ENCODE data around the gene RAD51B. TPM values are rescaled to one million over a fixed set of nuclear protein-coding genes. Genes with fewer than 3 reads are reported as not detected.

The RAD51B gene
- total RNA-seq, 6 experiments from 2014 or later = 2.7 to 5.8 (median 4.3) TPM

DNA sequence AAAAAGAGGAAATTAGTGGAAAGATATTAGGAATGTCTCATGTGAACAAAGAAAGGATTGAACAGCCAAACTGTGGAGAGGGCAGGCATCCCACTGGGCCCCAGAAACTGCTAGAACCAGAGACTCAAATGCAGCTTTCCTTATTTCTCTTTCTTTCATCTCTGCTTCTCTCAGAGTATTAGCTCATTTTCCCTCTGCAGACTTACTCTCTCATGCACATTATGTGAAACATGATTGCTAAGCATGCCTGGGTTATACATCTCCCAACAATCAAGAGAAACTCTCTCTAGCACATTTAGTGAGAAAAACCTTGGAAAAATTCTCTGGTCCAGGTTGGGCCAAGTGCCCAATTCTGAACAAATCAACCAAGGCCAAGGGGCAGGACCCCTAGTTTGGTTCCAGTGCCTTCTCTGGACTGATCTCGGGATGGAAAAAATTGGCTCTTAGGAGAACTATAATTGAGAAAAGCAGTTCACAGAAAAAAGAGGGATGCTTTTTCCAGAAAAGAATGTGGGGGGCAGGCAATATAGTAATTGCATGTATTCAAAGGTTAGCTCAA is 313.1 kb downstream of the RAD51B start:
- ATAC-seq (no peak), DNase-seq (no peak)
- no peaks in the 10 kb centered on the region for H3K9me3 ChIP-seq
- TF ChIP-seq POLR2A (IDR thresholded peaks at IDR 0.05) = no peak
- TF ChIP-seq, protein P1, sequence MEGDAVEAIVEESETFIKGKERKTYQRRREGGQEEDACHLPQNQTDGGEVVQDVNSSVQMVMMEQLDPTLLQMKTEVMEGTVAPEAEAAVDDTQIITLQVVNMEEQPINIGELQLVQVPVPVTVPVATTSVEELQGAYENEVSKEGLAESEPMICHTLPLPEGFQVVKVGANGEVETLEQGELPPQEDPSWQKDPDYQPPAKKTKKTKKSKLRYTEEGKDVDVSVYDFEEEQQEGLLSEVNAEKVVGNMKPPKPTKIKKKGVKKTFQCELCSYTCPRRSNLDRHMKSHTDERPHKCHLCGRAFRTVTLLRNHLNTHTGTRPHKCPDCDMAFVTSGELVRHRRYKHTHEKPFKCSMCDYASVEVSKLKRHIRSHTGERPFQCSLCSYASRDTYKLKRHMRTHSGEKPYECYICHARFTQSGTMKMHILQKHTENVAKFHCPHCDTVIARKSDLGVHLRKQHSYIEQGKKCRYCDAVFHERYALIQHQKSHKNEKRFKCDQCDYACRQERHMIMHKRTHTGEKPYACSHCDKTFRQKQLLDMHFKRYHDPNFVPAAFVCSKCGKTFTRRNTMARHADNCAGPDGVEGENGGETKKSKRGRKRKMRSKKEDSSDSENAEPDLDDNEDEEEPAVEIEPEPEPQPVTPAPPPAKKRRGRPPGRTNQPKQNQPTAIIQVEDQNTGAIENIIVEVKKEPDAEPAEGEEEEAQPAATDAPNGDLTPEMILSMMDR (IDR thresholded peaks at IDR 0.05) = no peak
- H3K4me3 ChIP-seq = no peak overlapping the region
- H3K4me1 ChIP-seq = no peaks in the 10 kb centered on the region
- WGBS (ENCODE audit: insufficient coverage, low coverage, low lambda C conversion rate, missing lambda C conversion rate) = 82% methylated on average over 1 of the region's 1 CpG
- intact Hi-C loops (cut with DNase I) = no loop called here
- H3K27me3 ChIP-seq = no peaks in the 10 kb centered on the region
- H3K27ac ChIP-seq = no peak overlapping the region
- no peaks in the 10 kb centered on the region for H3K36me3 ChIP-seq

DNA sequence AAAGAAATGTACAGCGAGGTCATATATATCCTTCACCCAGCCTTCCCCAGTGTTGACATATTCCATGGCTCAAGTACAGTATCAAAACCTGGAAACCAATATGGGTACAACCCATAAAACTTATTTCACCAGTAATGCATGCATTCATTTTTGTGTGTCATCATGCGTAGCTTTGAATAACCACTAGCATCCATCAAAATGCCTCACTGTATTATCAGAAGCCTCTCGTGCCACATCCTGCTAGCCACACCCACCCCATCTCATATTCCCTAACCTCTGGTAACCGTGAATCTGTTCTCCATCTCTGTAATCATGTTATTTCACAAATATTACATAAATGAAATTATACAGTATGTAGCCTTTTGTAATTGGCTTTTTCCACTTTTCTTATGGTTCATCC is 314.3 kb downstream of the RAD51B start:
- Histone ChIP-seq H3K9me3 (no peaks in the 10 kb centered on the region), H3K4me1 (no peaks in the 10 kb centered on the region), H3K4me3 (no peak overlapping the region), H3K36me3 (no peaks in the 10 kb centered on the region), H3K27me3 (no peaks in the 10 kb centered on the region), H3K27ac (no peak overlapping the region)
- TF ChIP-seq POLR2A (IDR thresholded peaks at IDR 0.05) = no peak
- TF ChIP-seq, protein P1 (IDR thresholded peaks at IDR 0.05) = no peak
- DNase-seq = no peak
- intact Hi-C loops (cut with DNase I) = no loop called here
- 93% methylated on average over 4 of the region's 4 CpGs for WGBS (ENCODE audit: insufficient coverage, low coverage, low lambda C conversion rate, missing lambda C conversion rate)
- ATAC-seq = no peak

DNA sequence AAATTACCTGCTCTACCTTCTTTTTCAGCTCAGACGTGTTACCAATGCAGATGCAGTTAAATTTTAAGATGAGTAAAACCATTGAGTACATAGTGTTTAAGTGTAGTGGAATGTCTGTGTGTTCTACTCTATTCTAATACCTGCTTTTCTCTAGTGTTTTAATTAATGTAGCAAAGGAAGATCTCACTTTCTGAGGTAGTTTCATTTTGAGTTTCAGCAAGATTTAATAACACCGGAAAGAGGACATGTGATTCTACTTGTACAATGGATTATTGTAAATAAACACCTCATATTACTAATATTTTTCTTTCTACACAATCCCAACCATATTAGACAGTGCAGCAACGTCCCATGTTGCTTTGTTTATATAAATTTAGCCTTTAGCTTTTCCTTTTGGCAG is 315.4 kb downstream of the RAD51B start:
- Histone ChIP-seq H3K27me3 (no peaks in the 10 kb centered on the region), H3K4me1 (no peaks in the 10 kb centered on the region), H3K36me3 (no peaks in the 10 kb centered on the region), H3K27ac (no peak overlapping the region), H3K4me3 (no peak overlapping the region), H3K9me3 (no peaks in the 10 kb centered on the region)
- intact Hi-C loops (cut with DNase I) = no loop called here
- DNase-seq (no peak), ATAC-seq (no peak)
- TF ChIP-seq POLR2A (IDR thresholded peaks at IDR 0.05) = no peak
- TF ChIP-seq, protein P1 (IDR thresholded peaks at IDR 0.05) = no peak
- 78% methylated on average over 3 of the region's 3 CpGs for WGBS (ENCODE audit: insufficient coverage, low coverage, low lambda C conversion rate, missing lambda C conversion rate)

DNA sequence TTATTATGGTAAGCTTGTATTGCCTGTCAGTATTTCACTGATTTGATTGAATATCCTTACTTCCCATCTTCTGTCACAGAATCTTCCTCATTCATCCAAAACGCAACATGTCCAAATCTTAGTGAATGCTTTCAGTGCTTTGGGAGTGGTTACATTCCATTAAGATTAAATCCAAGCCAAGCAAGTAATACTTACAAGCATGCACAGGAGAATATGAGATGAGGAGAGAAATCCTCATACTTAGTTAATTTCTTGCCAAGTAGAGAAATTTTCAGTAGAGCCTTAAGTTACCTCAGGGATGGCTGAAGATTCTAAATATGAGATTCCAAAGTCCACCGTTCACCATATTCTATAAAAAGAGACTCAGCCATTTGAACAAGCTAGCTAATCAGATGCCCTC is 316.0 kb downstream of the RAD51B start:
- Histone ChIP-seq H3K4me1 (no peaks in the 10 kb centered on the region), H3K27me3 (no peaks in the 10 kb centered on the region), H3K27ac (no peak overlapping the region), H3K9me3 (no peaks in the 10 kb centered on the region), H3K36me3 (no peaks in the 10 kb centered on the region), H3K4me3 (no peak overlapping the region)
- DNase-seq = no peak
- intact Hi-C loops (cut with DNase I) = no loop called here
- TF ChIP-seq, protein P1 (IDR thresholded peaks at IDR 0.05) = no peak
- TF ChIP-seq POLR2A (IDR thresholded peaks at IDR 0.05) = no peak
- no peak for ATAC-seq
- WGBS (ENCODE audit: insufficient coverage, low coverage, low lambda C conversion rate, missing lambda C conversion rate) = 92% methylated on average over 2 of the region's 2 CpGs
